Testis (tissue), 3 donors: ENCODE results near the gene ZCCHC7. TPM values are rescaled to one million over a fixed set of nuclear protein-coding genes. Genes with fewer than 3 reads are reported as not detected.

Experiments used
- DNase-seq: peaks from one replicate; pipeline ENCODE4 v3.0.0-alpha.2; 2019
- H3K27ac ChIP-seq, 2 donors: fragments of 200-600 bp; sonication (generic); one replicate each; pipeline ENCODE4 v1.5.1; 2019
- H3K27me3 ChIP-seq: fragments of 200-600 bp; sonication (generic); one replicate; pipeline ENCODE4 v1.5.1; 2019
- H3K36me3 ChIP-seq: fragments of 200-600 bp; sonication (generic); one replicate; pipeline ENCODE4 v1.5.1; 2017; ENCODE audit warnings: low read depth; ENCODE audit errors: missing control alignments
- H3K4me1 ChIP-seq: fragments of 200-600 bp; sonication (generic); one replicate; pipeline ENCODE4 v1.5.1; 2019
- H3K4me3 ChIP-seq, 2 donors: fragments of 200-600 bp; sonication (generic); one replicate each; pipeline ENCODE4 v1.5.1; 2017 to 2019
- H3K9me3 ChIP-seq: fragments of 200-600 bp; sonication (generic); one replicate; pipeline ENCODE4 v1.5.1; 2017
- POLR2A ChIP-seq: fragments of 450-650 bp; IDR thresholded peaks from one replicate; pipeline ENCODE4 v1.6.1; 2017; ENCODE audit warnings: antibody characterized with exemption, mild to moderate bottlenecking, moderate library complexity
- whole genome bisulfite sequencing, 2 donors: methylation state at CpG; one replicate each; pipeline ENCODE4 v1.1.5; 2018; 5-methylcytosine and 5-hydroxymethylcytosine counted together
- intact Hi-C: fragments of 100-400 bp; cut with DNase I; formaldehyde crosslinking; loops from one replicate; pipeline ENCODE4 v1.15.1; 2023; ENCODE audit warnings: low total_unique reads
- polyA plus RNA-seq: library from polyadenylated mRNA; stranded (reverse); fragments of 350-450 nt; fragmentation: Illumina TruSeq; extraction: RNeasy Lipid Tissue Mini Kit (QIAGEN cat#74804); gene quantifications from one replicate; pipeline ENCODE4 v1.2.3, GENCODE V29; 2014; ENCODE audit warnings: low read depth, low replicate concordance; ENCODE audit not compliant: insufficient read depth
- total RNA-seq, 2 donors: library from RNA; depleted of rRNA; stranded (reverse); fragments of >200 nt; gene quantifications; one replicate each; pipeline ENCODE4 v1.2.3, GENCODE V29; 2016
- TF ChIP-seq, protein P1 (sequence below), 3 experiments: fragments of 450-650 bp in 2 of 3; fragments of 200-600 bp in 1 of 3; sonication (generic) in 1 of 3; IDR thresholded peaks; one replicate each; pipeline ENCODE4 v1.5.1; 2016 to 2019; ENCODE audit warnings: antibody characterized with exemption in 3 of 3, mild to moderate bottlenecking in 2 of 3, moderate library complexity in 1 of 3

The ZCCHC7 gene
- total and polyA plus RNA-seq, 3 donors from 2014 or later: 14.4 to 20.6 (median 18.5) TPM

DNA sequence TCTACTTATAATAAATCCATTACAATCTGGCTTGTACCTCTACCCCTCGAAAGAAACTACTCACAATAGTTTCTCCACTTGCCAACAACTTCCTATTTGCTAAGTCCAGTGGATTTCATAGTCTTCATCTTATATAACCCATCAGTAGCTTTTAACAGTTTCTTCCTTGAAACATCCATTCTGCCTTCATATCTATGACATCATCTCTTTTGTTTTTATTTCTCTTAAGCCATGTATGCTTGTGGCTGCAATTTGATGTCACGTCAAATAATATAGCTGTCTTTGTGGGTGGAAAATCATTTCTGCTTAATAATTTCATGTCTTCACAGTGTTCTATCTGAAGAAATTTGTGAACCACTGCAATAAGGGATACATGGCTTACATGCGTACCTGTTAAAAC, 224.7 kb downstream of the ZCCHC7 start:
- intact Hi-C loops: no loop called here
- no peaks in the 10 kb centered on the region for H3K4me1 ChIP-seq
- H3K36me3 ChIP-seq: no peaks in the 10 kb centered on the region
- 96 to 98% methylated on average over 3 of the region's 3 CpGs for WGBS, 2 donors
- no peaks in the 10 kb centered on the region for H3K9me3 ChIP-seq
- no peak overlapping the region for H3K4me3 ChIP-seq
- H3K27ac ChIP-seq: no peak overlapping the region
- no peak for DNase-seq
- TF ChIP-seq, protein P1, sequence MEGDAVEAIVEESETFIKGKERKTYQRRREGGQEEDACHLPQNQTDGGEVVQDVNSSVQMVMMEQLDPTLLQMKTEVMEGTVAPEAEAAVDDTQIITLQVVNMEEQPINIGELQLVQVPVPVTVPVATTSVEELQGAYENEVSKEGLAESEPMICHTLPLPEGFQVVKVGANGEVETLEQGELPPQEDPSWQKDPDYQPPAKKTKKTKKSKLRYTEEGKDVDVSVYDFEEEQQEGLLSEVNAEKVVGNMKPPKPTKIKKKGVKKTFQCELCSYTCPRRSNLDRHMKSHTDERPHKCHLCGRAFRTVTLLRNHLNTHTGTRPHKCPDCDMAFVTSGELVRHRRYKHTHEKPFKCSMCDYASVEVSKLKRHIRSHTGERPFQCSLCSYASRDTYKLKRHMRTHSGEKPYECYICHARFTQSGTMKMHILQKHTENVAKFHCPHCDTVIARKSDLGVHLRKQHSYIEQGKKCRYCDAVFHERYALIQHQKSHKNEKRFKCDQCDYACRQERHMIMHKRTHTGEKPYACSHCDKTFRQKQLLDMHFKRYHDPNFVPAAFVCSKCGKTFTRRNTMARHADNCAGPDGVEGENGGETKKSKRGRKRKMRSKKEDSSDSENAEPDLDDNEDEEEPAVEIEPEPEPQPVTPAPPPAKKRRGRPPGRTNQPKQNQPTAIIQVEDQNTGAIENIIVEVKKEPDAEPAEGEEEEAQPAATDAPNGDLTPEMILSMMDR (IDR thresholded peaks at IDR 0.05): no peak
- TF ChIP-seq POLR2A: no peak
- H3K27me3 ChIP-seq: no peaks in the 10 kb centered on the region

DNA sequence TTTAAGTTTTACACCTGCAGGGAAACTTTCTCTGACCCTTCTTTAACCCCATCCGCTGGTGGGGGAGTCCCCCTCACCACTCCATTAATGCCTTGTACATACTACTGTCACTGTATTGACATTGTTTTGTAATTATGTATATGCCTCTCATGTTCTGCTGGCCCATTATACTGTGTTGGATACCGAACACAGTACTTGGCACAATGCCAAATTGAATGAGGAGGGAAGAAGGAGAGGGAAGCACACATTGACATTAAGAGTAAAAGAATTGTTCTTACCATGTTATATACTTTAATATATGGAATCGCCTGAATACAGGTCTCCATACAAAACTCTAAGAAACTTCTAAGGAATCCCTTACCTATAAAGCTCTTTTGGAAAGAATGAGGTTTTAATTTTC, 228.5 kb downstream of the ZCCHC7 start:
- intact Hi-C loops: no loop called here
- TF ChIP-seq, protein P1 (IDR thresholded peaks at IDR 0.05): no peak
- no peak for TF ChIP-seq POLR2A
- no peak overlapping the region for H3K4me3 ChIP-seq
- no peaks in the 10 kb centered on the region for H3K36me3 ChIP-seq
- H3K27ac ChIP-seq: no peak overlapping the region
- H3K9me3 ChIP-seq: no peaks in the 10 kb centered on the region
- H3K27me3 ChIP-seq: no peaks in the 10 kb centered on the region
- WGBS, 2 donors: 86 to 90% methylated on average over 3 of the region's 3 CpGs
- DNase-seq: no peak
- no peaks in the 10 kb centered on the region for H3K4me1 ChIP-seq

DNA sequence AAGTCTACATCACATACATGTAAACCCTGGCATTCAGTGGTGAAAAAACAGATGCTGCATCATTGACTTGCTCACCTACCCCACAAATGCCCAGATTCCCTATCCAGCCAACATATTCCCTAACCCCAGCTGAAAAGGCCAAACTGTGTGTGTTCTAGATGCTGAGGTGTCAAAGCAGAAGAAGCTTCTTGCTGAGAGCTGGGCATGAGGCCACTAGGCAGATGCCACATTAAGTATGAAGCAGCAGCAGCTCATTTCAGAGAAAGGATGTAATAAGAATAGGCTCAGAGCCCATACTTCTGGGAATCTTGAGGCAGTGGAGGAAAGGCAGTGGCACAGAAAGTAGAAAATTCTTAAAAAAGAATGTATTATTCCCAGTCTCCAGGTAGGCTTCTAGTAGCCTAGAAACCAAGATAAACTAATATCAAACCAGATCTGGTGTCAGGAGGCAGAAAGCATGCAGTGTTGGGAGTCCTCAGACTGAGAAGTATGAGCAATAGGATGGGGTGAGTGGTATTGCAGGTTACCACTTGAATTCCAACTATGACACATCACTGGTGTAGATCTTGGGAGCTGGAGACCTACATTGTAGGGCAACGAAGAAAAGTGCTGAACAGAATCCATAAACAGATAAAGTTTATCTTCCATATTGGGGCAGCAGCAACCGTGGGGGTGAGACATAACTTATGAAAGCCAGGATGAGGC, 230.3 kb downstream of the ZCCHC7 start:
- DNase-seq: no peak
- no peak for TF ChIP-seq POLR2A
- TF ChIP-seq, protein P1 (IDR thresholded peaks at IDR 0.05): no peak

DNA sequence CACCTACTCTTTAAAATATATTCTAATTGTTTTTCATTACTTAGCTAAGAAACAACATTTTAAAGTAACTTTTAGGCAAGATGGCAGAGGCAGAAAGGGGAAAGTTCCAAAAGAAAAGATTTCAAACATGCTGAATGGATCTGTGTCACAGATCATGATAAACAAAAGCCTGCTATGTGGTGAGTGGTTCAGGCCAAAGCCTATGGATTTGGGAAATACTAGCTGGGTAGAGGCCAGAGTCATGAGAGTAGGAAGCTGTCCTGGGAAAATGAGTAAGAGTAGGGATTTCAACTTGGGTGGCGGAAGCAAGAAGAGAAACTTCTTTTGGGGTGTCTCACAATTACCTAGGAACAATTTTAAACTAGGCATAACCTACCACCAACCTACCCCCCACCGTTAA, 233.4 kb downstream of the ZCCHC7 start:
- H3K27me3 ChIP-seq: no peaks in the 10 kb centered on the region
- no peak overlapping the region for H3K27ac ChIP-seq
- TF ChIP-seq POLR2A: no peak
- TF ChIP-seq, protein P1 (IDR thresholded peaks at IDR 0.05): no peak
- WGBS, 2 donors: 86 to 97% methylated on average over 2 of the region's 2 CpGs
- H3K36me3 ChIP-seq: no peaks in the 10 kb centered on the region
- H3K4me1 ChIP-seq: no peaks in the 10 kb centered on the region
- H3K9me3 ChIP-seq: no peaks in the 10 kb centered on the region
- H3K4me3 ChIP-seq: no peak overlapping the region
- intact Hi-C loops: no loop called here
- DNase-seq: no peak

More for the DNA sequence above, 230.3 kb downstream of the ZCCHC7 start:
- H3K27ac ChIP-seq: no peak overlapping the region
- WGBS, 2 donors: 85 to 96% methylated on average over 2 of the region's 2 CpGs
- H3K4me1 ChIP-seq: no peaks in the 10 kb centered on the region
- H3K9me3 ChIP-seq: no peaks in the 10 kb centered on the region
- intact Hi-C loops: no loop called here
- H3K27me3 ChIP-seq: no peaks in the 10 kb centered on the region
- H3K36me3 ChIP-seq: no peaks in the 10 kb centered on the region
- no peak overlapping the region for H3K4me3 ChIP-seq

DNA sequence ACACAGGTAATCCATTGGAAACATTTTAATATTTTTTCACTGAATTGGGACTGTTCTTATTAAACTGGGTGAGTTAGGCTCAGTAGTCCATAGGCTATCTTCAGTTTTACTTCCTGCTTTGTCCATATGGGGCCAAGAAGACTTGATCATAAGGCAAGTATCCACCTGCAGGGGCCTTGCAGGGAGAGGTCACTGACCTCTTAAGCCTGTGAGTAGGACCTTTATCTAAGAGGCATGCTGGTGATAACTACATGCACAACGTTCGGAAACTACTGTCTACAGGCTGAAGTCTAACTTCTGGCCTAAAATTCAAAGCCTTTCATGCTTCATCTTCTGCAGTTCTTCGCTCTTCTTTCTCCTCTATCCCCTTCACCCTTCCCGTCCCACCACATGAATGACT, 242.1 kb downstream of the ZCCHC7 start:
- Histone ChIP-seq H3K9me3 (no peaks in the 10 kb centered on the region), H3K4me1 (no peaks in the 10 kb centered on the region), H3K27ac (no peak overlapping the region), H3K27me3 (no peaks in the 10 kb centered on the region), H3K36me3 (no peaks in the 10 kb centered on the region), H3K4me3 (no peak overlapping the region)
- intact Hi-C loops: no loop called here
- no peak for TF ChIP-seq POLR2A
- WGBS, 2 donors: 86% methylated on average over 4 of the region's 4 CpGs
- DNase-seq: no peak
